Measurements from ENCODE around the gene SMNDC1. TPM values are rescaled to one million over a fixed set of nuclear protein-coding genes. Genes with fewer than 3 reads are reported as not detected.
"Not testable (repeated sequence)": the region's sequence is repeated elsewhere in the genome, so short reads cannot be mapped to it uniquely, and the experiment has no call there.

Gene SMNDC1
- total RNA-seq, 1 donor: 5.1 TPM

GRCh38 chr10:110258542-110258941 is 46.2 kb downstream of the SMNDC1 start:
- DNase-seq (ENCODE audit: low read depth in 2 of 3, low spot score in 2 of 3): no peak

GRCh38 chr10:110254467-110254866 is 50.3 kb downstream of the SMNDC1 start:
- no peak for DNase-seq (ENCODE audit: low read depth in 2 of 3, low spot score in 2 of 3)

GRCh38 chr10:110252151-110252550 is 52.6 kb downstream of the SMNDC1 start:
- no peak for DNase-seq (ENCODE audit: low read depth in 2 of 3, low spot score in 2 of 3)

- DNase-seq (ENCODE audit: low read depth in 2 of 3, low spot score in 2 of 3): not testable (repeated sequence)
These were observed 53.3 kb downstream of the SMNDC1 start for GRCh38 chr10:110251392-110251791.

- DNase-seq (ENCODE audit: low read depth in 2 of 3, low spot score in 2 of 3): not testable (repeated sequence)
These were observed 55.2 kb downstream of the SMNDC1 start for GRCh38 chr10:110249489-110249888.

GRCh38 chr10:110247833-110248232 is 56.9 kb downstream of the SMNDC1 start:
- DNase-seq (ENCODE audit: low read depth in 2 of 3, low spot score in 2 of 3): not testable (repeated sequence)

GRCh38 chr10:110244550-110244949 is 60.2 kb downstream of the SMNDC1 start:
- DNase-seq (ENCODE audit: low read depth in 2 of 3, low spot score in 2 of 3): no peak

- no peak for DNase-seq (ENCODE audit: low read depth in 2 of 3, low spot score in 2 of 3)
These were observed 62.2 kb downstream of the SMNDC1 start for GRCh38 chr10:110242511-110242910.

GRCh38 chr10:110241841-110242240 is 62.9 kb downstream of the SMNDC1 start:
- DNase-seq (ENCODE audit: low read depth in 2 of 3, low spot score in 2 of 3): no peak

GRCh38 chr10:110241407-110241806 is 63.3 kb downstream of the SMNDC1 start:
- no peak for DNase-seq (ENCODE audit: low read depth in 2 of 3, low spot score in 2 of 3)

Other genes with a start within 250 kb of the SMNDC1 start
- 10.8 TPM for gene MXI1, start 97.3 kb downstream of the SMNDC1 start, total RNA-seq
- 5.7 TPM for gene DUSP5, start 193.0 kb upstream of the SMNDC1 start, total RNA-seq

Data from hematopoietic multipotent progenitor cell (in vitro differentiated cells).